A549 (cell line): ENCODE results near the gene OTULIN.

Experiments
- CBX2 ChIP-seq: fragments of 200-600 bp; sonication (generic); IDR thresholded peaks from 2 replicates; pipeline ENCODE4 v1.6.1; 2016; ENCODE audit warnings: low read depth, mild to moderate bottlenecking, borderline replicate concordance
- CEBPB ChIP-seq, 2 experiments: fragments of >200 bp in 1 of 2; sonication (Bioruptor Twin) in 1 of 2; formaldehyde crosslinking in 1 of 2; IDR thresholded peaks; 2 replicates each; pipeline ENCODE4 v1.6.1; 2012 to 2016
- EP300 ChIP-seq, 2 experiments: fragments of >200 bp; sonication (Bioruptor Twin); formaldehyde crosslinking; IDR thresholded peaks; 2 replicates in 1 of 2; 3 replicates in 1 of 2; pipeline ENCODE4 v1.6.1; 2016 to 2017
- POLR2A ChIP-seq: IDR thresholded peaks from 2 replicates; pipeline ENCODE4 v1.6.1; 2012; ENCODE audit warnings: mild to moderate bottlenecking, low read length
- RFX5 ChIP-seq: fragments of 450-650 bp; IDR thresholded peaks from 2 replicates; pipeline ENCODE4 v1.7.1; 2014; ENCODE audit warnings: antibody characterized with exemption, mild to moderate bottlenecking, moderate library complexity
- TF ChIP-seq, protein P1 (sequence below): IDR thresholded peaks from 2 replicates; pipeline ENCODE4 v1.6.1; 2012
- TF ChIP-seq, protein P2 (sequence below): fragments of >200 bp; sonication (Bioruptor Twin); formaldehyde crosslinking; IDR thresholded peaks from 3 replicates; pipeline ENCODE4 v1.5.1; 2016
- TF ChIP-seq, protein P3 (sequence below): fragments of 200-600 bp; sonication (generic); IDR thresholded peaks from 2 replicates; pipeline ENCODE4 v1.6.1; 2016; ENCODE audit warnings: antibody characterized with exemption, mild to moderate bottlenecking, moderate library complexity

DNA sequence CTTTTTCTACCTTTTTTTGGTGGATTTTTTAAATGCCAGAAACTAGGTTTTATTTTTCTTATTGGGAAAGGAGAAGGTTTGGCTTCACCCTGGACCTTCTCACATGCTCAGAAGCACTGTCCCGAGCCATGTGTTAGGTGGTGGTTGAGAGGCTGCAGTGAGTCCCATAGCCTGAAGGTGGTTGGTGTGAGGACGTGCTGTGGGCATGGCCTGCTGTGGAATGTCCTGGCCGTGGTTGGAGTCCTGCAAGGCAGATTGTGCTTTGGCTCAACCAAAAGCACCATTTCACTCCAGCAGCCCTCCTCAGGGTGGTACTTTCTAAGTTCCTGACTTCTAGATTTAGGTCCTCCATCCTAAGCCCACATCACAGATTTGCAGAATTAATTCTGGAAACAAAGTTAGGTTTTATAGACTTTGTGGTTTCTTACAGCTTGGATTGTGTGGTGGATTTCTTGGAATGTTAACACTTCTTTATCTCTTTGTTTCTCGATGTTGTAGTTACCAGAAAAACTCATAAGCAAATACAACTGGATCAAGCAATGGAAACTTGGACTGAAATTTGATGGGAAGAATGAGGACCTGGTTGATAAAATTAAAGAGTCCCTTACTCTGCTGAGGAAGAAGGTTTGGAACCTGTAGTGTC is 22.6 kb downstream of the OTULIN start:
- TF ChIP-seq, protein P1, sequence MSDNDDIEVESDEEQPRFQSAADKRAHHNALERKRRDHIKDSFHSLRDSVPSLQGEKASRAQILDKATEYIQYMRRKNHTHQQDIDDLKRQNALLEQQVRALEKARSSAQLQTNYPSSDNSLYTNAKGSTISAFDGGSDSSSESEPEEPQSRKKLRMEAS: no peak
- TF ChIP-seq, protein P2, sequence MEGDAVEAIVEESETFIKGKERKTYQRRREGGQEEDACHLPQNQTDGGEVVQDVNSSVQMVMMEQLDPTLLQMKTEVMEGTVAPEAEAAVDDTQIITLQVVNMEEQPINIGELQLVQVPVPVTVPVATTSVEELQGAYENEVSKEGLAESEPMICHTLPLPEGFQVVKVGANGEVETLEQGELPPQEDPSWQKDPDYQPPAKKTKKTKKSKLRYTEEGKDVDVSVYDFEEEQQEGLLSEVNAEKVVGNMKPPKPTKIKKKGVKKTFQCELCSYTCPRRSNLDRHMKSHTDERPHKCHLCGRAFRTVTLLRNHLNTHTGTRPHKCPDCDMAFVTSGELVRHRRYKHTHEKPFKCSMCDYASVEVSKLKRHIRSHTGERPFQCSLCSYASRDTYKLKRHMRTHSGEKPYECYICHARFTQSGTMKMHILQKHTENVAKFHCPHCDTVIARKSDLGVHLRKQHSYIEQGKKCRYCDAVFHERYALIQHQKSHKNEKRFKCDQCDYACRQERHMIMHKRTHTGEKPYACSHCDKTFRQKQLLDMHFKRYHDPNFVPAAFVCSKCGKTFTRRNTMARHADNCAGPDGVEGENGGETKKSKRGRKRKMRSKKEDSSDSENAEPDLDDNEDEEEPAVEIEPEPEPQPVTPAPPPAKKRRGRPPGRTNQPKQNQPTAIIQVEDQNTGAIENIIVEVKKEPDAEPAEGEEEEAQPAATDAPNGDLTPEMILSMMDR: no peak
- no peak for TF ChIP-seq RFX5
- no peak for TF ChIP-seq CEBPB (IDR thresholded peaks at IDR 0.05)
- TF ChIP-seq CBX2: no peak
- no peak for TF ChIP-seq EP300 (IDR thresholded peaks at IDR 0.05)
- TF ChIP-seq POLR2A: no peak
- TF ChIP-seq, protein P3, sequence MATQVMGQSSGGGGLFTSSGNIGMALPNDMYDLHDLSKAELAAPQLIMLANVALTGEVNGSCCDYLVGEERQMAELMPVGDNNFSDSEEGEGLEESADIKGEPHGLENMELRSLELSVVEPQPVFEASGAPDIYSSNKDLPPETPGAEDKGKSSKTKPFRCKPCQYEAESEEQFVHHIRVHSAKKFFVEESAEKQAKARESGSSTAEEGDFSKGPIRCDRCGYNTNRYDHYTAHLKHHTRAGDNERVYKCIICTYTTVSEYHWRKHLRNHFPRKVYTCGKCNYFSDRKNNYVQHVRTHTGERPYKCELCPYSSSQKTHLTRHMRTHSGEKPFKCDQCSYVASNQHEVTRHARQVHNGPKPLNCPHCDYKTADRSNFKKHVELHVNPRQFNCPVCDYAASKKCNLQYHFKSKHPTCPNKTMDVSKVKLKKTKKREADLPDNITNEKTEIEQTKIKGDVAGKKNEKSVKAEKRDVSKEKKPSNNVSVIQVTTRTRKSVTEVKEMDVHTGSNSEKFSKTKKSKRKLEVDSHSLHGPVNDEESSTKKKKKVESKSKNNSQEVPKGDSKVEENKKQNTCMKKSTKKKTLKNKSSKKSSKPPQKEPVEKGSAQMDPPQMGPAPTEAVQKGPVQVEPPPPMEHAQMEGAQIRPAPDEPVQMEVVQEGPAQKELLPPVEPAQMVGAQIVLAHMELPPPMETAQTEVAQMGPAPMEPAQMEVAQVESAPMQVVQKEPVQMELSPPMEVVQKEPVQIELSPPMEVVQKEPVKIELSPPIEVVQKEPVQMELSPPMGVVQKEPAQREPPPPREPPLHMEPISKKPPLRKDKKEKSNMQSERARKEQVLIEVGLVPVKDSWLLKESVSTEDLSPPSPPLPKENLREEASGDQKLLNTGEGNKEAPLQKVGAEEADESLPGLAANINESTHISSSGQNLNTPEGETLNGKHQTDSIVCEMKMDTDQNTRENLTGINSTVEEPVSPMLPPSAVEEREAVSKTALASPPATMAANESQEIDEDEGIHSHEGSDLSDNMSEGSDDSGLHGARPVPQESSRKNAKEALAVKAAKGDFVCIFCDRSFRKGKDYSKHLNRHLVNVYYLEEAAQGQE: no peak
